Kidney capillary endothelial cell (primary cell): ENCODE measurements around the gene BCL2L13.
"Not testable (repeated sequence)": the region's sequence is repeated elsewhere in the genome, so short reads cannot be mapped to it uniquely, and the experiment has no call there.

Source experiments
- DNase-seq: peaks from one replicate; pipeline ENCODE4 v3.0.0-alpha.2; 2018; ENCODE audit warnings: low spot score

BCL2L13 gene

GRCh38 chr22:17728786-17729185, 90.2 kb downstream of the BCL2L13 start:
- DNase-seq, result no peak

GRCh38 chr22:17729561-17729960, 91.0 kb downstream of the BCL2L13 start:
- DNase-seq, result no peak

DNA sequence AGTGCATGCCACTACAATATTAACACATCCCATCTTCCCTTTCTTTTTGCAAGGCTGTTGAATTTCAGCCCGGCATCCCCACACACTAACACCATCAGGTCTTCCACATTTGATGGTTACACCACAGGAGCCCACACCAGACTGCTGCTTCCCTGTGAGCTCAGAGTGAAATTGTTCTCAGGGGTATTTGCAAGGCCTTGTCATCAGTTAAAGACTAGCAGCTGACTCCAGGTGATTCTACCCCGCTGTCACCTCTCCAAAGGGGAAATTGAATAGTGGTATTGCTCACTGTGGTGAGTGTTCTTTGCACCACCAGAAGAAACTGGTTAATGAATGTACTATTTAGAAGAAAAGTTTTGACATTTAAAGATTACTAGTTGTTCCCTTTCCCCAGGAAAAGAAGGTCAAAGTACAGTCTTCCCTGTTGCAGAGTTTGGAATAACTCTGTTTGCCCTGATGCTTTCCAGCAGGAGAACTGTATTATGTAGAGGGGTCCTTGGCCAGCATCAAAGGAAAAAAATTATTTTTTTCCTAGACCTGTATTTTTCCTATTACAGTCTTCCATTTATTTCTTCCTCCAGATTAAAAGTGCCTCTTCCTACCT, 93.8 kb downstream of the BCL2L13 start:
- no peak for DNase-seq

GRCh38 chr22:17733466-17733865, 94.9 kb downstream of the BCL2L13 start:
- DNase-seq, result peak; percentile 87

GRCh38 chr22:17734187-17734586, 95.6 kb downstream of the BCL2L13 start:
- peak; percentile 75 for DNase-seq

DNA sequence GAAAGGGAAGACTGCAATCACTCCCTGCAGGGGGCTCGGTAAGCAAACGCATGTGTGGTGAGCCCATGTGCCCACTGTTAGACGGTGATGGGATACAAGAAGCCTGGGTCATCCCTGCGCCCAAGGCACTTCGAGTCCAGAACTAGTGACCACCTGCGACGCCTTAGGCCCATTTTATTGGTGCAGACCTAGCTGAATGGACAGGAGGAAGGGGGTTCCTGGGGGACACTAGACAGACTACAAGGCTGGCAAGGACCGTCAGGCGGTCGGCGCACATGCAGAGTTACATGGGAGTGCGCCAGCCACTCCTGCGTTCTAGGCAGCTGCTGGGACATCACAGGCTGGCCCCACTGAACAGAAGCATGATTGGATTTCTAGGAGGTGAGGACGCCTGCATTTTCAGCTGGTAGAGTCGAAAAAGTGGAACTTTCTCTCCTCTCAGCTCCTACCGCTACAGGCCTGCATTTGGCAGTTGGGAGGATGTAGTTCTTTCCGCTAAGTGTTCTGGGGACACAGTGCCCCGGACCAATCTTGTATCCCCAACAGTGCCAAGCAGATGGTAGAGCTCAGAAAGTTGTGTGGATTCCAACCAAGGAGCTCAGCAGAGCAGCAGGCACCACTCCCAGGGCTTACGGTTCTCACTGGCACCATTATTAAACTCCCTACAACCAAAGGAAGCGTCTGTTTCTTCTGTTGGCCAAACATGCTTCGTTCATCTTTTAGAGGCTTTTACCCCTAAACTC, 100.0 kb downstream of the BCL2L13 start:
- DNase-seq, result no peak

- no peak for DNase-seq
Observed at GRCh38 chr22:17739196-17739975, 100.8 kb downstream of the BCL2L13 start.

- DNase-seq, result no peak
Observed at GRCh38 chr22:17741866-17742526, 103.4 kb downstream of the BCL2L13 start.

DNA sequence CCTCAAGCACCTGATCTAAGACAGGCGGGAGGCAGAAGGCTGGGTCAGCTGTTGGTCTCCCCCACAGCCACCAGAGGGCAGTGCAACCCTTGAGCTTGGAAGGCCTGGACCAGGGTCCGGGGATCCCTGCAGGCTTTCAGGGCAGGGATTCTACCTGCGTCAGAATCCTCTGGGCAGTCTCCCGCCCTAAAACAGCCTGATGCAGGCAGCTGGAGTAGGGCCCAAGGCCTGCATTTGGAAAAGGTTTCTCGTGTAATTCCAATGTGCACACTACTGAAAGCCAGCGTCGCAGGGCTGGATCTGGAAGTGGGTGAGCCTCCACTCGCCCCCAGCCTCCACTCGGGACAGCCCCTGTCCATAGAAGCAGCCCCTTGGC, 104.0 kb downstream of the BCL2L13 start:
- peak; percentile 39 for DNase-seq

DNA sequence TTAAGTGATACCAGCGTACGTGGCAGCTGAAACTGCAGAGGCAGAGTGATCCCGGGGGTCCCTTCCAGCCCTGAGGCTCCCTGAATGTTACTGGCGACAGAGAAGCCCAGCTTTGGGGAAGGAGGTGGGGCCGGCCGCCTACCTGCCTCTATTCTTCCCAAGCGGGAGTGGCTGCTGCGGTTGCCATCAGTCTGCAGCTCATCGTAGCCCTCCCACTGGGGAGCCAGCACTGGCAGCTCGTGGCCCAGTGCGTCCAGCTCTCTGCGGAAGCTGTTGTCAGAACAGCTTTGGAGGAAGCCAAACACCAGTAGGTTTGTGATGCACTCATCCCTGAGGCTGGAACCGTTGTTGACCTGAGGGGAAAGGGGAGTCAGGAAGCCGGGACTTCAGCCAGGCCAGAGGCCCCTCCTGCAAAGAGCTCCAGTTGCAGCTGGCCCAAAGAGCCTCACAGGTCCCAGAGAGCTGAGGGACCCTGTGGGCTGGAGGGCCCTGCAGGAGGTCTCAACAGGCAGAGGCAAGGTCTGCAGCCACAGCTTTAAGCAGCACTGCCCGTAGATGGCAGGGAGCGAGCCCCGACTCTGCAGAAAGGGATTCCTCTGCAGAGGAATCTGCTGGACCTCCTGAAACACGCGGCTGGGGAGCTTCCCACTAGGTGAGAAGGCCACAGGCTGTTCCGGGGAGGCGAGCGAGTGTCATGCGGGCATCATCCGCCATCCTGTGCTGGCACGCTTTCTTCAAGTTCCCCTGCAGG, 105.3 kb downstream of the BCL2L13 start:
- no peak for DNase-seq

- DNase-seq, result no peak
Observed at GRCh38 chr22:17744430-17744829, 105.9 kb downstream of the BCL2L13 start.

GRCh38 chr22:17746916-17747315, 108.4 kb downstream of the BCL2L13 start:
- DNase-seq, result no peak

- DNase-seq, result no peak
Observed at GRCh38 chr22:17748555-17749353, 110.2 kb downstream of the BCL2L13 start.

- no peak for DNase-seq
Observed at GRCh38 chr22:17749605-17750395, 111.2 kb downstream of the BCL2L13 start.

- no peak for DNase-seq
Observed at GRCh38 chr22:17751596-17751995, 113.0 kb downstream of the BCL2L13 start.

DNA sequence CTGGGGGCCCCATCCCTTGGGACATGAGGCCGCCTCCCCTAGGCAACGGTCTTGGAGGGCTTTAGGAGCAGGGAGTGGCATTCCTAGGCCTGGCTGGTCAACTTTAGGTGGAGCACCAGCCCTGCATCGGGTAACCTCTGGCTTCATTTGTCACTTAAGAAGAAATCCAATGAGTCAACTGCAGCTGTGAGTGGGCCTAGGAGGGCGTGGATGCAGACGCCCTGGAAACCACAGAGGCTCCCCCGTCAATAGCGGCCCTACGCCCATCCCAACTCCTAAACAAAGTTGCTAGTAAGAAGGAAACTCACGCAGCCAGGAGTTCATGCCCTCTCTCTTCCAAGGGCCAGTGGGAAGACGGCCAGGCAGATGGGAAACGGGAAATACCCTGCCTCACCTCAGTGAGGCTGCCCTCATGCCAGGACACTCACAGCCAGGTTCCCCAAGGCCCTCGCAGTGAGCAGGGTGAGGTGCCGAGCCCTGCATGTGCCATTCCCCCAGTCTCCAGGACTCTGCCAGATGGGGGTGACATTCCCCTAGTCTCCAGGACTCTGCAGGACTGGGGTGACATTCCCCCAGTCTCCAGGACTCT, 114.9 kb downstream of the BCL2L13 start:
- no peak for DNase-seq

GRCh38 chr22:17754233-17754925, 115.8 kb downstream of the BCL2L13 start:
- DNase-seq, result no peak

- no peak for DNase-seq
Observed at GRCh38 chr22:17761138-17761488, 122.6 kb downstream of the BCL2L13 start.

GRCh38 chr22:17763442-17763841, 124.9 kb downstream of the BCL2L13 start:
- not testable (repeated sequence) for DNase-seq
